PC-3 (cell line): ENCODE results near the gene ARL8A. TPM values are rescaled to one million over a fixed set of nuclear protein-coding genes. Genes with fewer than 3 reads are reported as not detected.

Experiments used
- ATAC-seq: fragments of 200-7000 bp; cut with Tn5 transposase; 2 replicates; pipeline ENCODE4 v1.9.1; 2020; ENCODE audit warnings: mild to moderate bottlenecking, moderate library complexity
- BruUV-seq: library from RNA; stranded (reverse); fragments of 400-500 nt; replicated peaks from 2 replicates; lab custom pipeline; 2021; lab: Mats Ljungman, UMichigan
- CTCF ChIA-PET: fragments of 300-600 bp; sonication (Branson Sonifier 250); formaldehyde crosslinking; loops from one replicate; lab custom pipeline; 2022; ENCODE audit warnings: antibody characterized with exemption; lab: Charles Lee
- POLR2A ChIA-PET: fragments of 300-600 bp; sonication (Branson Sonifier 250); formaldehyde crosslinking; loops from one replicate; lab custom pipeline; 2022; ENCODE audit warnings: antibody characterized with exemption; ENCODE audit not compliant: unreplicated experiment; lab: Charles Lee
- DNase-seq: peaks from one replicate; pipeline ENCODE4 v3.0.0-alpha.2; 2015
- H2AFZ ChIP-seq: fragments of 300-600 bp; sonication (generic); 2 replicates; pipeline ENCODE4 v1.6.0; 2016; ENCODE audit warnings: antibody characterized with exemption, low read length
- H3F3A ChIP-seq: fragments of 300-600 bp; sonication (generic); one replicate; pipeline ENCODE4 v1.6.0; 2017; ENCODE audit warnings: antibody characterized with exemption, low read length, control low read depth, mild to moderate bottlenecking; ENCODE audit not compliant: unreplicated experiment
- H3K27ac ChIP-seq: fragments of 300-600 bp; sonication (generic); 2 replicates; pipeline ENCODE4 v1.5.1; 2016; ENCODE audit warnings: mild to moderate bottlenecking, low read length
- H3K27me3 ChIP-seq: fragments of 300-600 bp; sonication (generic); 2 replicates; pipeline ENCODE4 v1.6.1; 2016; ENCODE audit warnings: low read length, mixed read lengths
- H3K36me3 ChIP-seq: fragments of 300-600 bp; sonication (generic); 2 replicates; pipeline ENCODE4 v1.6.1; 2016; ENCODE audit warnings: low read depth, mixed run types, low read length, mixed read lengths
- H3K4me1 ChIP-seq: fragments of 300-600 bp; sonication (generic); 2 replicates; pipeline ENCODE4 v1.5.1; 2016; ENCODE audit warnings: low read length; ENCODE audit not compliant: insufficient read depth
- H3K4me2 ChIP-seq: fragments of 300-600 bp; sonication (generic); 2 replicates; pipeline ENCODE4 v1.6.0; 2016; ENCODE audit warnings: low read length
- H3K4me3 ChIP-seq: fragments of 300-600 bp; sonication (generic); 2 replicates; pipeline ENCODE4 v1.5.1; 2016; ENCODE audit warnings: mild to moderate bottlenecking, low read length, mixed read lengths
- H3K79me2 ChIP-seq: fragments of 300-600 bp; sonication (generic); 2 replicates; pipeline ENCODE4 v1.6.1; 2017; ENCODE audit warnings: low read length, mixed read lengths
- H3K9ac ChIP-seq: fragments of 300-600 bp; sonication (generic); 2 replicates; pipeline ENCODE4 v1.6.0; 2016; ENCODE audit warnings: mild to moderate bottlenecking, low read length
- H3K9me2 ChIP-seq: fragments of 300-600 bp; sonication (generic); replicated peaks from 2 replicates; pipeline ENCODE4 v1.6.1; 2016; ENCODE audit warnings: mixed run types, low read length, mixed read lengths
- H3K9me3 ChIP-seq: fragments of 300-600 bp; sonication (generic); 2 replicates; pipeline ENCODE4 v1.6.1; 2016; ENCODE audit warnings: low read length, mixed read lengths
- H4K20me1 ChIP-seq: fragments of 300-600 bp; sonication (generic); 2 replicates; pipeline ENCODE4 v1.6.1; 2016; ENCODE audit warnings: low read length, mixed read lengths
- EZH2 ChIP-seq: fragments of 300-600 bp; sonication (generic); IDR thresholded peaks from one replicate; pipeline ENCODE4 v1.6.1; 2017; ENCODE audit warnings: antibody characterized with exemption, mild to moderate bottlenecking, low read length; ENCODE audit not compliant: unreplicated experiment
- EZH2phosphoT487 ChIP-seq: fragments of 300-600 bp; sonication (generic); IDR thresholded peaks from 2 replicates; pipeline ENCODE4 v1.6.1; 2018; ENCODE audit warnings: mild to moderate bottlenecking, antibody characterized with exemption, low read length, borderline replicate concordance
- intact Hi-C: fragments of 100-400 bp; cut with micrococcal nuclease; formaldehyde crosslinking; loops from 2 replicates; pipeline ENCODE4 v1.9.0; 2023
- total RNA-seq: library from RNA; depleted of rRNA; stranded (reverse); fragments of >200 nt; gene quantifications from 2 replicates; pipeline ENCODE4 v1.2.3, GENCODE V29; 2014
- TF ChIP-seq, protein P1 (sequence below): fragments of 300-600 bp; sonication (generic); conservative IDR thresholded peaks from 2 replicates; pipeline ENCODE4 v1.5.1; 2017; ENCODE audit warnings: antibody characterized with exemption, low read depth, mild to moderate bottlenecking, low read length

Gene ARL8A
- total RNA-seq, 1 experiment from 2014 or later = 20.4 TPM

GRCh38 chr1:202133989-202134388, 10.5 kb downstream of the ARL8A start:
- intact Hi-C loops = no loop called here
- H3F3A ChIP-seq = no peaks in the 10 kb centered on the region
- POLR2A ChIA-PET = no interaction called here
- BruUV-seq = no TSS peak
- no peaks in the 10 kb centered on the region for H3K4me1 ChIP-seq
- TF ChIP-seq EZH2 (no peak), EZH2phosphoT487 (no peak)
- TF ChIP-seq, protein P1, sequence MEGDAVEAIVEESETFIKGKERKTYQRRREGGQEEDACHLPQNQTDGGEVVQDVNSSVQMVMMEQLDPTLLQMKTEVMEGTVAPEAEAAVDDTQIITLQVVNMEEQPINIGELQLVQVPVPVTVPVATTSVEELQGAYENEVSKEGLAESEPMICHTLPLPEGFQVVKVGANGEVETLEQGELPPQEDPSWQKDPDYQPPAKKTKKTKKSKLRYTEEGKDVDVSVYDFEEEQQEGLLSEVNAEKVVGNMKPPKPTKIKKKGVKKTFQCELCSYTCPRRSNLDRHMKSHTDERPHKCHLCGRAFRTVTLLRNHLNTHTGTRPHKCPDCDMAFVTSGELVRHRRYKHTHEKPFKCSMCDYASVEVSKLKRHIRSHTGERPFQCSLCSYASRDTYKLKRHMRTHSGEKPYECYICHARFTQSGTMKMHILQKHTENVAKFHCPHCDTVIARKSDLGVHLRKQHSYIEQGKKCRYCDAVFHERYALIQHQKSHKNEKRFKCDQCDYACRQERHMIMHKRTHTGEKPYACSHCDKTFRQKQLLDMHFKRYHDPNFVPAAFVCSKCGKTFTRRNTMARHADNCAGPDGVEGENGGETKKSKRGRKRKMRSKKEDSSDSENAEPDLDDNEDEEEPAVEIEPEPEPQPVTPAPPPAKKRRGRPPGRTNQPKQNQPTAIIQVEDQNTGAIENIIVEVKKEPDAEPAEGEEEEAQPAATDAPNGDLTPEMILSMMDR = no peak
- CTCF ChIA-PET = no interaction called here
- no peaks in the 10 kb centered on the region for H4K20me1 ChIP-seq
- ATAC-seq (no peak), DNase-seq (no peak)
- no peak overlapping the region for H3K4me3 ChIP-seq
- H3K79me2 ChIP-seq = 0 out of 2 replicates have a peak, but pooled peaks cover 7% of the 10 kb centered on the region
- no peaks in the 10 kb centered on the region for H3K36me3 ChIP-seq
- H3K9ac ChIP-seq = no peak overlapping the region
- H3K9me2 ChIP-seq = no peaks in the 10 kb centered on the region
- no peak overlapping the region for H2AFZ ChIP-seq
- no peak overlapping the region for H3K4me2 ChIP-seq
- H3K27ac ChIP-seq = no peak overlapping the region
- H3K27me3 ChIP-seq = no peaks in the 10 kb centered on the region
- no peaks in the 10 kb centered on the region for H3K9me3 ChIP-seq

DNA sequence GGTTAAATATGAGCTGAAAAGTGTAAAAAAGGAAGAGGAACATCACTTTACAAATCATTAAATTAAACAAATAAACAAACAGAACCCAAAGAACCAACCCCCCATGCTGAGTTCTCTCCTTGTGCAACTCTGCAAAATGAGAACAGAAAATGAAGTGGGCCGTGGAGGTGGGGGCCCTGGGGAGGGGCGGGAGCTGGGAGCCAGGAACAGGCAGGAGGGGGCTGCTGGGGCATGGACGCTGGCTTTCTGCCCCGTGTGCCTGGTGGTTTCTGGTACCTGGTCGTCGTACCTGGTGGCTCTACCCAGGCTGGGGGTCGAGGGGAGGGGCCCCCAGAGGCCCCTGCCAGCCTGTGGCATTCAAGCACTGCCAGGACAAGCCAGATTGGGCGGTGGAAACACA, 11.0 kb downstream of the ARL8A start:
- H3K36me3 ChIP-seq = no peaks in the 10 kb centered on the region
- no peak for ATAC-seq
- CTCF ChIA-PET = no interaction called here

GRCh38 chr1:202133001-202133400, 11.5 kb downstream of the ARL8A start:
- TF ChIP-seq, protein P1 = no peak
- TF ChIP-seq EZH2 = no peak
- TF ChIP-seq EZH2phosphoT487 = no peak
- intact Hi-C loops = no loop called here
- DNase-seq (no peak), ATAC-seq (no peak)
- H3K27ac ChIP-seq = no peak overlapping the region
- H4K20me1 ChIP-seq = no peaks in the 10 kb centered on the region
- H3K9me2 ChIP-seq = no peaks in the 10 kb centered on the region
- no peaks in the 10 kb centered on the region for H3F3A ChIP-seq
- no TSS peak for BruUV-seq
- no peaks in the 10 kb centered on the region for H3K79me2 ChIP-seq
- CTCF ChIA-PET = no interaction called here
- H3K27me3 ChIP-seq = no peaks in the 10 kb centered on the region
- H3K36me3 ChIP-seq = no peaks in the 10 kb centered on the region
- no peak overlapping the region for H3K4me3 ChIP-seq
- H3K4me1 ChIP-seq = no peaks in the 10 kb centered on the region
- H3K9me3 ChIP-seq = no peaks in the 10 kb centered on the region
- H3K9ac ChIP-seq = no peak overlapping the region
- no peak overlapping the region for H2AFZ ChIP-seq
- no peak overlapping the region for H3K4me2 ChIP-seq
- POLR2A ChIA-PET = no interaction called here

More for the DNA sequence above, 11.0 kb downstream of the ARL8A start:
- H3K4me2 ChIP-seq = no peak overlapping the region
- H4K20me1 ChIP-seq = no peaks in the 10 kb centered on the region
- intact Hi-C loops = no loop called here
- H3K9me2 ChIP-seq = no peaks in the 10 kb centered on the region
- H3K9me3 ChIP-seq = no peaks in the 10 kb centered on the region
- no peak overlapping the region for H3K4me3 ChIP-seq
- H3K27ac ChIP-seq = no peak overlapping the region
- POLR2A ChIA-PET = no interaction called here
- no peak overlapping the region for H2AFZ ChIP-seq
- H3K79me2 ChIP-seq = 0 out of 2 replicates have a peak, but pooled peaks cover 2% of the 10 kb centered on the region
- H3K4me1 ChIP-seq = no peaks in the 10 kb centered on the region
- H3K9ac ChIP-seq = no peak overlapping the region
- TF ChIP-seq EZH2 (no peak), EZH2phosphoT487 (no peak)
- TF ChIP-seq, protein P1 = no peak
- BruUV-seq = no TSS peak
- DNase-seq = no peak
- no peaks in the 10 kb centered on the region for H3K27me3 ChIP-seq
- no peaks in the 10 kb centered on the region for H3F3A ChIP-seq
